Endometrial microvascular endothelial cells (primary cell): Measurements from ENCODE around the gene ILDR2. TPM values are rescaled to one million over a fixed set of nuclear protein-coding genes. Genes with fewer than 3 reads are reported as not detected.
"Not testable (repeated sequence)": the region's sequence is repeated elsewhere in the genome, so short reads cannot be mapped to it uniquely, and the experiment has no call there.

Experiments
- in situ Hi-C: cut with HindIII; loops from 2 replicates; pipeline ENCODE4 v1.10.0; 2017; ENCODE audit warnings: low sequenced_read_pairs, low pct_unique_long_range_greater_than_20kb; ENCODE audit errors: inconsistent ontology term
- total RNA-seq: library from RNA; depleted of rRNA; stranded (reverse); fragments of >200 nt; gene quantifications from one replicate; pipeline ENCODE4 v1.2.3, GENCODE V29; 2015; ENCODE audit errors: inconsistent ontology term

Gene ILDR2
- total RNA-seq, 1 donor from 2014 or later, result not detected

DNA sequence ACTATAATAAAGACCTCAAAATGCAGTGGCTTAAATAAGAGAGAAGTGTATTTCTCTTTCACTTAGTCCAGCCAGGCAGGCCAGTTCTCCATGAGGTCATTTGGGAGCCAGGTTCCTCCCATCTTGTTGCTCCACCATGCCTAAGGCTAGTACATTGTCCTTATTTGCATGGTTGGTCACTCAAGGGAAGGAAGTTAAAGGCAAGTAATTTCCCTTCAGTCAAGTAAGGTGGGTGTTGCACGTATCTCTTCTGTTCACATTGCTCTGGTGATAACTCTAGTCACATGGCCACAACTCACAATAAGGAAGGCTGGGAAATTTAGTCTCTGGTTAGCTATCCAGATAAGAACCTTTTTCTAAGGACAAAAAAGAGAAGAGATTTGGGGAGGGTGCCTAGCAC, 72.1 kb downstream of the ILDR2 start:
- in situ Hi-C loops, result no loop called here

DNA sequence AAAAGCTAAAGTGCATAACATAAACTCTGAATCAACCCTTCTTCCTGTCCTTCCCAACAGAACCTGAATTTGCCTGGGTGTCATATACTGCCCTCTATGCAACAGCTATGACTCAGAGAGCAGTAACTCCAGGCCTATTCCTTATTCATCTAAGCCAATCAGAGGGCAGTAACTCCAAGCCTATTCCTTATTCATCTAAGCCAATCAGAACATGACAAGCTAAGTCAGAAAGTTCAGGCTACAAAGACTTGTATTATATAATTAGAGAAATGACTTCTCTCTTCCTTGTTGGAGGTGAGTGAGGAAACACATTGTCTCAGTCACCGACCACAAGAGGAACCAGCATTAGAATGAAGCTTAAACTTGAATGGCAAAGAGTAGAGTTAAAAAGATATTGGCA, 73.1 kb downstream of the ILDR2 start:
- in situ Hi-C loops, result no loop called here

DNA sequence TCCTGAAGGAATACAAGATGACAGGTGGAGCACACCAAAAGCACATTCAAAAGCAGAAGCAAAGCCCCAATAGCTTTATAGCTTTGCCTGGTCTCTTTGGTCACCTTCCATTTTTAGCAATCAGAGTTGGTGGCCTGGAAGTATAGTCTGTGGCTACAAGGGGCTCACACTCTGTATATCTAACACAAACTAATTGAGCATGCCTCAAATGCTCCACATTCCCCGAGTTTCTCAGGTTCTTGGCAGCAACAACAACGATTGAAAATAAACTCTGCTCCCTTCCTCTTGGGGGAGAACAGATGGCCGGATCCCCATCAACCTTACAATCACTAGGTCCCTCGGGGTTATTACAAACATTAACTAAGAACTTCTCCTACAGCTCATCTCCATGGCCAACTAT, 74.4 kb downstream of the ILDR2 start:
- in situ Hi-C loops, result no loop called here

DNA sequence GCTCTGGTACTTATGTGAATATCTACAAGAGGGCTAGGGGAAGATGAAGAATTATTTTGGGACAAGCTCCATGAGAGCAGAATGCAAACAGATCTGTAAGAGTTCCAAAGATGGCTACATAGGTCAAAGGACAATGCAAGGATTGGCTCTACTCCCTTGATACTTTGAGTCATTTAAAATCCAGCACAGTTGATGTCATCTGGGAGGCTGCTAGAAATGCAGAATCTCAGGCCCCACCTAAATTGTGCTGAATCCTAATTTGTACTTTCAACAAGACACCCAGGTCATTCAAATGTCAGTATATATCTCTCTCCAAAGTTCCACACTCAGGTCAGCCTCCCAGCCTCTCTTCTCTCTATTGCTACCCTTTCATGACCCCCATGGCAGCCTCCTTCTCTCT, 75.6 kb downstream of the ILDR2 start:
- in situ Hi-C loops, result no loop called here

DNA sequence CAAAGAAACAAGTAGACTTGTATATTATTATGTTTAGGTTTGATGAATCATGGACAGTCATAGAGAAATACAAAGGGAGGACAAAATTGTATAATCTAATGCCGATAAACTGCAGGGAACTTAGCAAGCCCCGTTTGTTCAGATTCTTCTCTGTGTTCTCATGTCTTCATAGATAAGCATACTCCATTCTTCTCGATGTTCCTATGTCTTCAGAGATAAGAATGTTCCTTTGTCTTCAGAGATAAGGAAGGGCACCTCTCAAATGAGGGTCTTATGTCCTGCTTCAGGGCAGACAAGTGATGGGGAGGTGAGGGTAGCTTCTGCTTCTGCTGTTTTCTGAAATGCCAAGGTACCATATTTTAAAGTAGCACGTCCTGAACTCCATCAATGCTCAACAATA, 79.6 kb downstream of the ILDR2 start:
- in situ Hi-C loops, result no loop called here

DNA sequence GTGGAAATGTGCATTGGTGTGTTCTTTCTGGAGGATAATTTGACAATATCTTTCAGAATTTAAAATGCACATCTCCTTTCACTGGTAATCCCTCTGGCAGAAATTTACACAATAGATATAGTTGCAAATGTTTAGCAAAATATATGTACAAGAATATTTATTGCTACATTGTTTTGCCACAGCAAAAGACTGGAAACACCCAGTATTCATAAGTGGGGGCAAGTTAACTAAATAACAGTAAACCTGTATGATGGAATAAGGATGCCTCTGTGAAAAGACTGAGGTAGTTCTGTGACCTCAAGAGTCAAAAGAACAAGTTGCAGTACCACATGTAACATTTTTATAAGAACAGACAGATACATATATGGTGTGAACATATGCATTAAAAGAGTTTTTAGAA, 85.6 kb downstream of the ILDR2 start:
- in situ Hi-C loops, result no loop called here

DNA sequence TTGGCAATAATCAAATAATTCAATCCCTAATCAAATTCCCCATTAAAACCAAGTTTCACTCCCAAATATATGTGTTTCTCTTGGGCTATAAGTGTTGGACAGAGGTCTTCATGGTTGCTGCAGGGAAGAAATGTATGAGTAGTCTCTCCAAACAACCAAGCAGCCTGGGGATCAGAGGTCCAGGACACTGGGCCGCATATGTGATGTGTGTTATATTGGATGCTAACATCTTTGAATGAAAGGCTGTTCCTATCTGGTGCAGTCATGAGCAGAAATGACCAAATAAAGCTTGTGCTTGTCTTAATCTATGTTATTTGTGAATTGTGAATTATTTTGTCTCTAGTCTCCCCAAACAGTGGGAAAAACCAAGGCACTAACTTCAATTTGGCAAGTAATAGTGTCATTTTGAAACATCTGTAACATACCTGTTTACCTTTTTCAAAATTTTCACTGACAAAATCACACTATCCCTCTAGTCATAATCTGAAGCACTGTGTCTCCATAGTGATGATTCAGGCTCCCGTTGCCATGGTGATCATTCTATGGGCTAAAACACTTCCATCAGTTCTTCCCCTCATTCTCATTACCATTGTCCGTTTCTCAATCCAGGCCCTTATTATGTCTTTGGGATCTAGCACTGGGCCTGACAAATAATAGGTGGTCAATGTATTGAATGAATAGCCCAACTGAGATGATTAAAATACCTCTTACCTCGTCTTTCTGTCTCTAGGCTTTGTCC, 86.8 kb downstream of the ILDR2 start:
- in situ Hi-C loops, result no loop called here

DNA sequence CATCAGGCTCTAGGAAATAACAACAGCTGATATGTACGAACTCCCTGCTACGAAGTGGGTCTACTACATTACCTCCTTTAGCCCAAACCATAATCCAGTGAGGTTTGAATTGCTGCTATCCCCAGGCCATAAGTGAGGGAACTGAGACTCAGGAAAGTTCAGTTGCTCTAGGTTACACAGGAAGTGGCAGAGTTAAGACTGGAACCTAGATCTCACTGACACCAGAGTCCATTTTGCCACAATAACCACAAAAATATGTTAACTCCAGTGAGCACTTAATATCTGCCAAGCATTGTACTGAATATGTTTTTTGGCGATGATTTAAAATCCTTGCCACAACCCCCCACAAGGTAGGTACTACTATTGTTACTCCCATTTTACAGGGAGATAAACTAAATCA, 90.4 kb downstream of the ILDR2 start:
- in situ Hi-C loops, result no loop called here

DNA sequence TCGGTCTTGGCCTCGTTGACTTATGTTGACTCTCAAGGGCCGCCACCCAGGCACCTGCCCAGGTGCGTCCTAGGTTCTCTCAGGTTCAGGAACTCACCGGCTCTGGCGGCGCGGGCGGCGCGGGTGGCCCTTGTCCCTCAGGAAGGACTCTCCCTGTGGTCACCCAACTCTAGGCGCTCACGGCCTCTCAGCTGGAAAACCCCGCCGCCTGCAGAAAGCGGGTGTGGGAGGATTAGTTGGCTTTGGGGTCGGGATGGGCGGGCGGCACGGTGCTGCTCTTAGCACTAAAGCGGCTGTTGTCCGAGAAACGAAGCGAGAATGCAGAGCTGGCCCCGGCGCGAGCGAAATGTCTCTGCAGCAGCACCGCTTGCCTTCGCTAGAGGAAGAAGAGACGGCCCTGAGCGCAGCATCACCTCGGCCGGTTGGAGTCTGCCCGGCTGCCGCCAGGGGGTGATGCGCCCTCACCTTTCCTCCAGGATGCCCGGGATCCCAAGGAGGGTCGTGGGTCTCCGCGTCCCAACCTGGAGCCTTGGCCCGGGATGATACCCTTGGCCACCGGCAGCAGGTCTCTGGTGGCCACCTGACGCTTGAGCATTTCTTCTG, 91.2 kb downstream of the ILDR2 start:
- in situ Hi-C loops, result no loop called here

DNA sequence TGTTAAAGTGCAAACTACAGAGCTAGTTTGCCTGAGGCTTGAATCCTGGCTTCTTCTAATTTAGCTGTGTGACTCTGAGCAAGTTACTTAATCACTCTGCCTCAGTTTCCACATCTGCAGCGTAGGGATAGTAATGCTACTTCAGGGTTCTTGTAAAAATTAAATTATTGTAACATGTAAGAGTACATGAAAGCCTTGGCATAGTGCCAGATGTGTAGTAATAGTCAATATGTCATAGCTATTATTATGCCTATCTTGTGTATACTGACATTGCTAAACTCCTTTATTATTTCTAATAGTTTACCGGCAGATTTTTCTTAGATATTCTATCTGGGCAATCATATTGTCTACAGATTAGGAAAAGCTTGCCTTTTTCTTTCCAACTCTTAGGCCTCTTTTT, 92.4 kb downstream of the ILDR2 start:
- in situ Hi-C loops, result no loop called here

DNA sequence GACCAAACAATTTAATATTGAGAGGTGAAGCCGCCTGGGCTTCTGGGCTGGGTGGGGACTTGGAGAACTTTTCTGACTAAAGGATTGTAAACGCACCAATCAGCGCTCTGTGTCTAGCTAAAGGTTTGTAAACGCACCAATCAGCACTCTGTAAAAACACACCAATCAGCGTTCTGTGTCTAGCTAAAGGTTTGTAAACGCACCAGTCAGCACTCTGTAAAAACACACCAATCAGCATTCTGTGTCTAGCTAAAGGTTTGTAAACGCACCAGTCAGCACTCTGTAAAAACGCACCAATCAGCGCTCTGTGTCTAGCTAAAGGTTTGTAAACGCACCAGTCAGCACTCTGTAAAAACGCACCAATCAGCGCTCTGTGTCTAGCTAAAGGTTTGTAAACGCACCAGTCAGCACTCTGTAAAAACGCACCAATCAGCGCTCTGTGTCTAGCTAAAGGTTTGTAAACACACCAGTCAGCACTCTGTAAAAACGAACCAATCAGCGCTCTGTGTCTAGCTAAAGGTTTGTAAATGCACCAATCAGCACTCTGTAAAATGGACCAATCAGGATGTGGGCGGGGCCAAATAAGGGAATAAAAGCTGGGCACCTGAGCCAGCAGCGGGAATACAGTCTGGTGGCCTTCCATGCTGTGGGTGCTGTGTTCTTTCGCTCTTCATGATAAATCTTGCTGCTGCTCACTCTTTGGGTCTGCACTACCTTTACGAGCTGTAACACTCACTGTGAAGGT, 97.0 kb downstream of the ILDR2 start:
- in situ Hi-C loops, result not testable (repeated sequence)

DNA sequence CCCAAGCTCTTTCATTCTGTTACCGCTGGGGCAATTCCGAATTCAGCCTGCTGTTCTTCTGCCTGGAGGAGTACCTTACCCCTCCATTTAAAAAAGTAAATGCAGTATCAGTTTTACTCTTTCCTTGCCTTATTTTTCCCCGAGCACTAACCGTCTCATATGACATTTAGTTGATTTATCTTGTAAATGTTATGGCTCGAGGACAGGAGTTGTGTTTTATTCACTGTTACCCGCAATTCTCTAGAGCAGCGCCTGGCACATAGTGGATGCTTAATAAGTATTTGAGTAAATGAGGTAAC, 98.9 kb downstream of the ILDR2 start:
- in situ Hi-C loops, result no loop called here

DNA sequence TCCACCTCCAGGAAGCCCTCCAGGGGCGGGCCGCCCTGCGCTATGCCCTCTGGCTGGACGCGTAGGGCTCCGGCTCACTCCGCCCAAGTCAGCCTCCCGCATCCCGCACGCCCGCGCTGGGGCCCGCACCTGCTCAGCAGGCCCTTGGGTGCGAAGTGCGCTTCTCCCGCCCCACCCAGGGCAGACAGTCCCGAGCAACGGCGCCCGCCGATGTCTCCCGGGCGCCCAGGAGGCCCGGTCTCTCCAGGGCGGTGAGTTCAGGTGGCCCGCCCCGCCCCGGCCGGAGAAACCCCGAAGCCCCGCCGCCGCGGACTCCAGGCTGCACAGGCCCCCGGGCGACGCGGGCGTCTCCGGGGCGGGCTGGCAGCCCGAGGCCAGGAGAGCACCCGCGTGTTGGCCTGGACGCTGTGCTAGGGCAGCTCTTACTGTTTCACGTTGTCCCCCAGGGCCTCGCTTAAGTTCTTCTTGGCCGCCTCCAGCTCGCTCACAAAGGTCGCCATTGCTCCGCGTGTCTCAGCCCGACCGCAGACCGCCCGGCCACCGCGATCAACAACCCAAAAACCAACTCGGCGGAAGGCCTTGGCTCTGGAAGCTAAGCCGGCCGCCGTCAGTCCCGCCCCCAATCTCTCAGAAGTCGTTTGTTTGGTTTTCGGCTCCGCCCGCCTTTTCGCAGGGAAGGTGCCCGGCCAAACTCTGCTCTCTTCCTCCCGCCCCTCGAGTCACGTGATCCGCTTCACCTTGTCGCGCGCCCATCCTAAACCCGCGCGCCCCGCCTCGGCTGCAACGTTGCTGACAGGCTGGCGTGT, 99.4 kb downstream of the ILDR2 start, which contains the start of gene TADA1:
Gene TADA1 (minus strand): TSS at position 531 of the 806 bp plus-strand sequence. CDS start 31 bp downstream, at position 500.
- in situ Hi-C loops, result no loop called here

DNA sequence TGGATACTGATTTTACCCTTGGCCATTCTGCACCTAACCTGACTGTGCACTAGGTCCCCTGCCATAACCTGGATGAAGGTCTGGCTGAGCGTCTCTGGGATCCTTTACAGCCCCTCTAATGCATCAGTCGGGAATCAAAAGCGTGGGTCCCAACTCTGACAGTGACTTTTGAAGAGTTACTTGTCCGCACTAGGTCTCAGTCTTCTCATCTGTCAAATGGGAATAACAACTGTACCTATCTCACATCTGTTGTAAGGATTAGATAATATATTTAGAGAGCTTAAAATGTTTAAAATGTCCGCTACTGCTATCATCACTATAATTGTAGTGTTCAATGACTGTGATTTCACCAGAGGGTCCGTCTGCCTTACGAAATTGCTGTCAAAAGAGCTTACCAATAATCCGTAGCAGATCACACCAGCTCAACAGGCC, 100.0 kb downstream of the ILDR2 start:
- in situ Hi-C loops, result no loop called here

DNA sequence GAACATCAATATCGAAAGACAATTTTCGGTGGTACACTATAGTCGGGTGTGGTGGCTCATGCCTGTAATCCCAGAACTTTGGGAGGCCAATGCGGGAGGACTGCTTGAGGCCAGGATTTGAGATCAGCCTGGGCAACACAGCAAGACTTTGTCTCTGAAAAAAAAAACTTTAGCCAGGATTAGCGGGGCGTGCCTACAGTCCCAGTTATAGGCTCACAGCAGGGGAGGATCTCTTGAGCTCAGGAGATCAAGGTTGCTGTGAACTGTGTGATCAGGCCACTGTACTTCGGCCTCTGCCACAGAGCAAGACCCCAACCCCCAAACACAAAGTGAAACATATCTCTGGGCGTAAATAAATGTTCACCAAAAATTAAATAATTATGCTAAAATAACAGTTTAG, 100.9 kb downstream of the ILDR2 start:
- in situ Hi-C loops, result no loop called here

DNA sequence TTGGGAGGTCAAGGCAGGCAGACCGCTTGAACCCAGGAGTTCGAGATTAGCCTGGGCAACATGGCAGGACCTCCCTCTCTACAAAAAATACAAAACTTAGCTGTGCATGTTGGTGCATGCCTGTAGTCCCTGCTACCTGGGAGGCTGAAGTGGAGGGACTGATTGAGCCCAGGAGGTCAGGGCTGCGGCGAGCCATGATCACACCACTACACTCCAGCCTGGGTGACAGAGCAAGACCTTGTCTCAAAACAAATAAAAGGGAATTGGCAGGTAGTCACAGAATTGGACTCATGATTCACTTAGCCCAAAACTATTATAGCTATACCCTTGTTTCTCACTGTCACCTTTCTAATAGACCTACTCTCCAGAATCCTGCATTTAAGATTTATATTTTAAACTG, 104.8 kb downstream of the ILDR2 start:
- in situ Hi-C loops, result no loop called here

DNA sequence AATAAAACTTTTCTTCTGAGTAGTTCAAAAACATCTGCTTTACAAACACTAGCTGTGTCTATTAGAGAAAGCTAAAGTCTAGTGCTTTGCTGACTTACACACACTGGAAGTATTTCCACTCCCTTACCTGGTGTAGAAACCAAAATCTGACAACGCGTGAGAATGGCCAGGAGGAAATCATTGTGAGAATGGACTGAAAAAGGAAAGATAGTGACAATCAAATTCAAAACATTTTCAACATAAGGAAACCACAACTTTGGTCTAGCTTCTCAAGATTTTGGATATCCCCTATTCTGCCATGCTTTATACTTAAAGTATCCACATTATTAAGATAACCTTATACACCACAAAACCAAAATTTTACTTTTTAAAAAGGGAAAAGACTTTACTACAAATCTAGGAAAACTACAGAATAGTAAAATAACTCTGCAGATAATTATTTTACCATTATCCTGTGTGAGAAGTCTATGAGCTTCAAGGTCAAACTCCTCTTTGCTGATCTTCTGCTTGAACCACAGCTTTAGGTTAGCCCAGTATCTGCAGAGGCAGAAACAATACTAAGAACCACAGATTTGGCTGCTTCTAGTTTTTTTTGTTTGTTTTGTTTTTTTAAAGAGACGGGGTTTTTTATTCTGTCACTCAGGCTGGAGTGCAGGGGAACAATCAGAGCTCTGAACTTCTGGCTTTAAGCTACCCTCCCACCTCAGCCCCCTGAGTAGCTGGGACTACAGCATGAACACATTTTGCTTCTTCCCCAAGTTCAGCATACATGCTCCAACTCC, 105.8 kb downstream of the ILDR2 start:
- in situ Hi-C loops, result no loop called here

DNA sequence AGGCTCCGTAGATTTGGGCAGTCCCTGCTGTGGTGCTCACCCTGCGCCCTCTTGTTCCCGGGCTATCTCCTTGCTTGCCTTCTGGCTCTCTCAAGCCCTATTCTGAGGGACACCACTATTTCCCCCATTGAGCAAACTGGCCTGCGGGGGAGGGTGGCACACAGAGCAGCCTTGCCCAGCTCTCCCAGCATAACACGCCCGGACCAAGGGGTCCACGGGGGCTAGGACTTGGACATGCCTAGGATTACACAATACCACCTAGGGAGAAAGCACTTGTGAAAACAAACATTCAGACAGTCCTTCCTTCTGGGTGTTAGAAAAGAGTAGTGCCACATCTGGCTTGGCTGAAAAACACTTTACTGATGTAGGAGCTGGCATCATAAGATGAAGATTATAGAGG, 106.7 kb downstream of the ILDR2 start:
- in situ Hi-C loops, result no loop called here

DNA sequence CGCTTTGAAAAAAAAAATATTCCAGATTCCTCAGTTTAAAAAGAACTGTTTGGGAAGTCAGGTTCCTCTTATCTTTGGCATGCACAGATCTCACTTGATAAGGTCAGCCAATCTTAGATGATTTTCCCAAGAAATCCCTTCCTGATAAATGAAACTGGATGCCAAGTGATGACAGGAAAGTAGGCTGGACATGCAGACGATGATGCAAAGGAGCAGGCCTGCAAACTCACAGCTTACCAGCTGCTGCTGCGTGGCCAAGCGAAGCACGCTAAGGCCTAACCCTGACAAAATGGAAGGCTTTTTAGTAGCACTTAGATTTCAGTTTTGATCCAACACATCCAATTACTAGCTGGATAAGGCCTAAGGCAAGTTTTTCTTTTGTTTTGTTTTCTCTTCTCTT, 109.4 kb downstream of the ILDR2 start:
- in situ Hi-C loops, result no loop called here
